Endodermal cell (in vitro differentiated cells): ENCODE measurements around the gene EME2. TPM values are rescaled to one million over a fixed set of nuclear protein-coding genes. Genes with fewer than 3 reads are reported as not detected.

ENCODE experiments used
- DNase-seq: peaks from one replicate; pipeline ENCODE4 v3.0.0-alpha.2; 2017
- H3K27ac ChIP-seq: 2 replicates; pipeline ENCODE4 v1.5.1; 2013; ENCODE audit warnings: mild to moderate bottlenecking, low read depth, low read length, moderate library complexity
- H3K27me3 ChIP-seq: 2 replicates; pipeline ENCODE4 v1.6.1; 2013; ENCODE audit warnings: mild to moderate bottlenecking, low read length, moderate library complexity; ENCODE audit not compliant: insufficient read depth, control insufficient read depth, poor library complexity, severe bottlenecking
- H3K36me3 ChIP-seq: 2 replicates; pipeline ENCODE4 v1.7.0; 2013; ENCODE audit warnings: mild to moderate bottlenecking, low read length, moderate library complexity; ENCODE audit not compliant: control insufficient read depth, insufficient read depth
- H3K4me1 ChIP-seq: one replicate; pipeline ENCODE4 v1.7.0; 2013; ENCODE audit warnings: low read length; ENCODE audit not compliant: control insufficient read depth, insufficient read depth
- H3K4me3 ChIP-seq: 2 replicates; pipeline ENCODE4 v1.5.1; 2013; ENCODE audit warnings: mild to moderate bottlenecking, low read length, moderate library complexity
- H3K9ac ChIP-seq: 2 replicates; pipeline ENCODE4 v1.6.1; 2013; ENCODE audit warnings: mild to moderate bottlenecking, low read length, moderate library complexity; ENCODE audit not compliant: poor library complexity, severe bottlenecking; ENCODE audit errors: extremely low read depth
- H3K9me3 ChIP-seq: 2 replicates; pipeline ENCODE4 v1.6.1; 2013; ENCODE audit warnings: mild to moderate bottlenecking, low read length, moderate library complexity; ENCODE audit not compliant: control insufficient read depth
- H3K27ac Mint-ChIP-seq: 2 replicates; pipeline ENCODE4 v1.8.0; 2020; ENCODE audit warnings: mixed read lengths
- H3K27me3 Mint-ChIP-seq: 2 replicates; pipeline ENCODE4 v1.8.0; 2021; ENCODE audit warnings: mild to moderate bottlenecking, mixed read lengths; ENCODE audit not compliant: insufficient read depth
- H3K36me3 Mint-ChIP-seq: 2 replicates; pipeline ENCODE4 v1.8.0; 2020; ENCODE audit warnings: low read depth, mixed read lengths
- H3K4me1 Mint-ChIP-seq: 2 replicates; pipeline ENCODE4 v1.8.0; 2020; ENCODE audit warnings: mixed read lengths
- H3K4me3 Mint-ChIP-seq: 2 replicates; pipeline ENCODE4 v1.8.0; 2020; ENCODE audit warnings: mild to moderate bottlenecking, moderate library complexity, mixed read lengths
- H3K9me3 Mint-ChIP-seq: 2 replicates; pipeline ENCODE4 v1.8.0; 2020; ENCODE audit warnings: mild to moderate bottlenecking, mixed read lengths
- WGBS, 2 experiments: methylation state at CpG; one replicate each; pipeline versions ENCODE4 v1.1.5 to v1.1.7; 2013; ENCODE audit warnings: missing lambda C conversion rate in 2 of 2, mixed read lengths in 1 of 2; ENCODE audit not compliant: insufficient coverage in 1 of 2, insufficient read length in 1 of 2; 5-methylcytosine and 5-hydroxymethylcytosine counted together
- total RNA-seq, 2 donors: library from RNA; stranded (reverse); fragmentation: NEBNext Ultra II Directional in 1 of 2; extraction: Animal tissue kit (Norgen Biotek cat#: 25700) in 1 of 2; gene quantifications; 2 replicates in 1 of 2; 3 replicates in 1 of 2; pipeline ENCODE4 v1.2.1, GENCODE V29; 2021
- TF ChIP-seq, protein P1 (sequence below): fragments of 200-600 bp; sonication (generic); conservative IDR thresholded peaks from 2 replicates; pipeline ENCODE4 v1.5.0; 2021; ENCODE audit warnings: antibody characterized with exemption, mild to moderate bottlenecking

The EME2 gene
- total RNA-seq, 2 donors from 2014 or later = 34.3 to 64.3 TPM

DNA sequence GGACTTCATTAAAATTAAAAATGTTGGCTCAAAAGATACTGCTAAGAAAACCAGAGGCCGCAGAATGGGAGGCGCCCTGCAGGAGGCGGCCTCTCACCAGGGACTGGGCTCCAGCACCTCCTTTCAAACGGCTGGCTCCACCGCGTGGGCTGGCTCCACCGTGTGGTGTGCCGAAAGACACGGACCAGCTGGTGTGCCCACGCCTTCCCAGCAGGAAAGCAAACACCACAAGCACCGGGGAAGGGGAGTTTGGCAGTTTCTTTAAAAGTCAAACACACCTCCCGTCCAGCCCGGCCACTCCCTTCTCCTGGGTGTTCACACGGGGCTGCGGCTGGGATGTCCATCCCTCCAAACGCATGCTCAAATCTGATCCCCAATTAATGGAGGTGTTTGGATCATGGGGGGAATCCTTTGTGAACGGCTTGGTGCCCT is 40.1 kb downstream of the EME2 start:
- H3K27me3 ChIP-seq = no peaks in the 10 kb centered on the region
- Mint-ChIP-seq H3K27ac (no peak overlapping the region), H3K36me3 (peaks cover 53% of the 10 kb centered on the region), H3K4me3 (no peak overlapping the region), H3K9me3 (peaks cover under 1% of the 10 kb centered on the region), H3K4me1 (no peaks in the 10 kb centered on the region), H3K27me3 (no peaks in the 10 kb centered on the region)
- H3K4me3 ChIP-seq = no peak overlapping the region
- H3K27ac ChIP-seq = no peak overlapping the region
- no peak overlapping the region for H3K9ac ChIP-seq
- peaks cover 30% of the 10 kb centered on the region for H3K36me3 ChIP-seq
- peak; percentile 85 for DNase-seq
- no peaks in the 10 kb centered on the region for H3K4me1 ChIP-seq
- TF ChIP-seq, protein P1, sequence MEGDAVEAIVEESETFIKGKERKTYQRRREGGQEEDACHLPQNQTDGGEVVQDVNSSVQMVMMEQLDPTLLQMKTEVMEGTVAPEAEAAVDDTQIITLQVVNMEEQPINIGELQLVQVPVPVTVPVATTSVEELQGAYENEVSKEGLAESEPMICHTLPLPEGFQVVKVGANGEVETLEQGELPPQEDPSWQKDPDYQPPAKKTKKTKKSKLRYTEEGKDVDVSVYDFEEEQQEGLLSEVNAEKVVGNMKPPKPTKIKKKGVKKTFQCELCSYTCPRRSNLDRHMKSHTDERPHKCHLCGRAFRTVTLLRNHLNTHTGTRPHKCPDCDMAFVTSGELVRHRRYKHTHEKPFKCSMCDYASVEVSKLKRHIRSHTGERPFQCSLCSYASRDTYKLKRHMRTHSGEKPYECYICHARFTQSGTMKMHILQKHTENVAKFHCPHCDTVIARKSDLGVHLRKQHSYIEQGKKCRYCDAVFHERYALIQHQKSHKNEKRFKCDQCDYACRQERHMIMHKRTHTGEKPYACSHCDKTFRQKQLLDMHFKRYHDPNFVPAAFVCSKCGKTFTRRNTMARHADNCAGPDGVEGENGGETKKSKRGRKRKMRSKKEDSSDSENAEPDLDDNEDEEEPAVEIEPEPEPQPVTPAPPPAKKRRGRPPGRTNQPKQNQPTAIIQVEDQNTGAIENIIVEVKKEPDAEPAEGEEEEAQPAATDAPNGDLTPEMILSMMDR = peak; percentile 74
- no peaks in the 10 kb centered on the region for H3K9me3 ChIP-seq
- WGBS, 2 experiments = 53 to 58% methylated on average over 12 to 17 of the region's 17 CpGs

DNA sequence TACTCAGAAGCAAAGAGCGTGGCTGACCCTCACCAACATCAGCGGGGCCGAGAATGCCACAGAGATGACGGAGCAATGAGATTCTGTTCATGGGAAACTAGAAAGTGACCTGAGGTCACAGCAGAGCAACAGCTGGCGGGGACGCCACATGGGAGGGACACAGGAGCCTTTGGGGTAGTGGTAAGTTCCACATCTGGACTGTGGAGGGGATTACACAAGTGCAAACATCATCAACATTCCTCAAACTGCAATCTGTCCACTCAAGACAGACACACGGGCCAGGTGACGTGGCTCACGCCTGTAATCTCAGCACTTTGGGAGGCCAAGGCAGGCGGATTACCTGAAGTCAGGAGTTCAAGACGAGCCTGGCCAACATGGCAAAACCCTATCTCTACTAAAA is 42.9 kb downstream of the EME2 start:
- H3K36me3 ChIP-seq = peaks cover 19% of the 10 kb centered on the region
- H3K27me3 ChIP-seq = no peaks in the 10 kb centered on the region
- no peak overlapping the region for H3K9ac ChIP-seq
- H3K4me1 ChIP-seq = no peaks in the 10 kb centered on the region
- no peak for DNase-seq
- TF ChIP-seq, protein P1 = no peak
- Mint-ChIP-seq H3K36me3 (peaks cover 39% of the 10 kb centered on the region), H3K4me3 (no peak overlapping the region), H3K4me1 (no peaks in the 10 kb centered on the region), H3K9me3 (no peaks in the 10 kb centered on the region), H3K27me3 (no peaks in the 10 kb centered on the region), H3K27ac (no peak overlapping the region)
- H3K9me3 ChIP-seq = no peaks in the 10 kb centered on the region
- 96 to 99% methylated on average over 8 to 11 of the region's 11 CpGs for WGBS, 2 experiments
- no peak overlapping the region for H3K27ac ChIP-seq
- no peak overlapping the region for H3K4me3 ChIP-seq

DNA sequence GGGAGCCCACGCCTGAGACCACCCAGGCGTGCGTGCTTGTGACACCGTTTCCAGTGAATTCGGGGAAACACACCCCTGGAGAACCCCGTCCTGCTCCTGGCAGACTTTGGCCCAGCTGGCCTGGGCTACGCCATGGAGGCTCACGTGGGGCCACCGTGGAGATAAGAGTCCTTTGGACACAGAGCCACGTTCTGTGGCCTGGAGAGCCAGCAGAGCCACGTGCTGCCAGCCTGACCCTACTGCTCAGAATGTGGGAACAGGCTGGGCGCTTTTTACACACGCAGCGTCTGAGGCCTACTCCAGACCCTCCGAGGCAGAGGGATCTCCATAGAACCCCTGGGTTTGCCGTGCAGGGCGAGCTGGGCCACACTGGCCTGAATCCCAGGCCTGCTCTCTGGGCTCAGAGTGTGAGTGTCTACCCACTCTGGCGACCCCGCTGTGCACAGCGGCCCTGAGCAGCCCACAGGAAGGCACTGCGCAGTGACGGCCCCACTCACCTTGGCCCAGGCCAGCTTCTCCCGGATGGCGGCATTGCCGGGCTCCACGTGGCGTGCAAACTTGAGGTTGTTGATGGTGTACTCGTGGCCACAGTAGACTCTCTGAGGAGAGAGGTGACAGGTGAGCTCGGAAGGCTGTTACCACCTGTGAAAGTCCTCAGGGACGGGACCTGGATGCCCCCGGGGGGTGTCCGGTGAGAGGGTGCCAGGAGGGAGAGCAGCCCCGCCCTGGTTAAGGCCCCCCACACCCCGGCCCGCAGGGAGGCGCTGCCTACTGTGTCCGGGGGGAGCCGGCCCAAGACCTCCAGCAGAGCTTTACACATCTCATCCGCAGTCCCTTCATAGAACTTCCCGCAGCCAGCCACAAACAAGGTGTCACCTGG is 44.0 kb downstream of the EME2 start:
- H3K9me3 ChIP-seq = no peaks in the 10 kb centered on the region
- H3K4me1 ChIP-seq = no peaks in the 10 kb centered on the region
- no peak overlapping the region for H3K27ac Mint-ChIP-seq
- H3K27me3 Mint-ChIP-seq = no peaks in the 10 kb centered on the region
- H3K27ac ChIP-seq = no peak overlapping the region
- no peak overlapping the region for H3K4me3 ChIP-seq
- no peaks in the 10 kb centered on the region for H3K27me3 ChIP-seq
- WGBS, 2 experiments = 94 to 97% methylated on average over 27 to 40 of the region's 40 CpGs
- no peaks in the 10 kb centered on the region for H3K9me3 Mint-ChIP-seq
- peak; percentile 10 for DNase-seq
- H3K36me3 ChIP-seq = peaks cover 19% of the 10 kb centered on the region
- H3K4me3 Mint-ChIP-seq = no peak overlapping the region
- H3K4me1 Mint-ChIP-seq = no peaks in the 10 kb centered on the region
- H3K9ac ChIP-seq = no peak overlapping the region
- H3K36me3 Mint-ChIP-seq = peaks cover 39% of the 10 kb centered on the region
- TF ChIP-seq, protein P1 = no peak
